GM18508 (cell line): ENCODE results near the gene ATP8A1.
"Not testable (repeated sequence)": the region's sequence is repeated elsewhere in the genome, so short reads cannot be mapped to it uniquely, and the experiment has no call there.

Experiments used
- ATAC-seq: cut with Tn5 transposase; IDR thresholded peaks from one replicate; pipeline ENCODE4 v1.9.1; 2021; ENCODE audit warnings: moderate number of reproducible peaks; ENCODE audit not compliant: insufficient read depth, unreplicated experiment

The ATP8A1 gene

GRCh38 chr4:42391981-42392380 lies 264.9 kb downstream of the ATP8A1 start:
- ATAC-seq = no peak

- no peak for ATAC-seq
These were observed 265.6 kb downstream of the ATP8A1 start for GRCh38 chr4:42391355-42391664.

GRCh38 chr4:42390622-42391354 lies 266.1 kb downstream of the ATP8A1 start:
- ATAC-seq = no peak

GRCh38 chr4:42385516-42385915 lies 271.4 kb downstream of the ATP8A1 start:
- ATAC-seq = no peak

- ATAC-seq = no peak
These were observed 275.2 kb downstream of the ATP8A1 start for GRCh38 chr4:42381666-42382065.

GRCh38 chr4:42377497-42377896 lies 279.4 kb downstream of the ATP8A1 start:
- ATAC-seq = no peak

- ATAC-seq = not testable (repeated sequence)
These were observed 284.6 kb downstream of the ATP8A1 start for GRCh38 chr4:42372303-42372702.

- no peak for ATAC-seq
These were observed 285.3 kb downstream of the ATP8A1 start for GRCh38 chr4:42371305-42372252.

GRCh38 chr4:42369489-42369888 lies 287.4 kb downstream of the ATP8A1 start:
- no peak for ATAC-seq

- ATAC-seq = no peak
These were observed 289.9 kb downstream of the ATP8A1 start for GRCh38 chr4:42366959-42367358.

GRCh38 chr4:42364266-42365053 lies 292.4 kb downstream of the ATP8A1 start:
- ATAC-seq = no peak

- ATAC-seq = no peak
These were observed 293.3 kb downstream of the ATP8A1 start for GRCh38 chr4:42363614-42364013.

- no peak for ATAC-seq
These were observed 294.3 kb downstream of the ATP8A1 start for GRCh38 chr4:42362591-42362990.

- ATAC-seq = no peak
These were observed 295.4 kb downstream of the ATP8A1 start for GRCh38 chr4:42361456-42361855.

- no peak for ATAC-seq
These were observed 296.6 kb downstream of the ATP8A1 start for GRCh38 chr4:42360256-42360669.

- ATAC-seq = no peak
These were observed 297.2 kb downstream of the ATP8A1 start for GRCh38 chr4:42359711-42360110.
